Measurements from ENCODE around the gene FUOM. TPM values are rescaled to one million over a fixed set of nuclear protein-coding genes. Genes with fewer than 3 reads are reported as not detected.
"Not testable (repeated sequence)": the region's sequence is repeated elsewhere in the genome, so short reads cannot be mapped to it uniquely, and the experiment has no call there.

Gene FUOM
- total RNA-seq, 2 donors from 2014 or later = 13.1 to 26.1 TPM

DNA sequence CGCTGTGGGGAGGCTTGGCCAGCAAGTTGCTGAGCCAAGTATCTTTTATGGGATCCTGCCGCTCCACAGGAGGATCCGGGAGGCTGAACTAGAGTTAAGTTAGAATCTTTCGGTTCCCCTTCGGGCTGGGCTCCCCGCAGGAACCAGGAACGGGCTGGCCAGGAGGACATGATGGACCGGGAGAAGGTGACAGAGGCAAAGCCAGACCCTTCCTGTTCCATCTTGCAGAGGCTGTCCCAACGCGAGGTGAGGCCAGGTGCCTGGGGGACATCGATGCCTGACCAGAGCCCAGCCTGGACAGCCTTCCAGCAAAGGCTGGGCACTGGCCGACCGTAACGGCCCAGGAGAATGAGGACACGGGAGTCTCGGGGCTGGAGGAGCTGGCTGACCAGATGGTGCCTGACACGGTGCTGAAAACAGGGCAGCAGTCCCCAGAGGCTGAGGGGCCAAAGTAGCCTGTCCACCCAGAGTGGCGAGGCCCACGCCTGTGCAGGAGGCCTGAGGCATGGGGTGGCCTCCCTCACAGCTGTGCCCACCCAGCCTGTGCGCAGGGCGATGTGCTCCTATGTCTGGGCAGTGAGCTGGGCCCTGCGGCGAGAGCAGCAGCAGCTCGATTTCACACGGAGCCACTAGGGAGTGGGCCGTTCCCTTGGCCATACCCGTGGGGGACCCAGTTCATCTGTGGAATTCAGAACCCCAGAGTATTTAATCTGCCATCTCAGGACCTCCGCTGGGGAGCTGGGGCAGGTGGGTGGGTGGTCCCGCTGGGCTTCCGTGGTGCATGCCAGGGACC is 19.4 kb upstream of the FUOM start:
- no peaks in the 10 kb centered on the region for H3K36me3 ChIP-seq
- no peaks in the 10 kb centered on the region for H3K27me3 ChIP-seq (replicated peaks; ENCODE audit: insufficient read depth)
- H3K4me1 ChIP-seq (ENCODE audit: control insufficient read depth in 1 of 2, low read depth in 2 of 2) = peaks cover 15 to 34% of the 10 kb centered on the region in 2 donors
- ATAC-seq (ENCODE audit: insufficient number of reproducible peaks, low FRiP score, low read depth) (no peak), DNase-seq (ENCODE audit: low spot score) (no peak)
- no peak overlapping the region for H3K27ac ChIP-seq
- H3K4me3 ChIP-seq = peak overlapping the region; percentile 97
- H3K9me3 ChIP-seq = no peaks in the 10 kb centered on the region
- no peak for TF ChIP-seq CTCF (IDR thresholded peaks at IDR 0.05)

DNA sequence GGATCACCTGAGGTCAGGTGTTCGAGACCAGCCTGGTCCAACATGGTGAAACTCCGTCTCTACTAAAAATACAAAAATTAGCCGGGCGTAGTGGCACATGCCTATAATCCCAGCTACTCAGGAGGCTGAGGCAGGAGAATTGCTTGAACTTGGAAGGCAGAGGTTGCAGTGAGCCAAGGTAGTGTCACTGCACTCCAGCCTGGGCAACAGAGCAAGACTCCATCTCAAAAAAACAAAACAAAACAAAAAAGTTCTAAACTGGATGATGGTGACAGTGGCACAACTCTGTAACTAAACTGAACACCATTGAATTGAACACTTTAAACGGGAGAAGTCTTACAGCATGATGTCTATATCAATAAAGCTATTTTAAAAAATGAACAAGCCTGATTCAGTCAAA is 18.4 kb upstream of the FUOM start:
- not testable (repeated sequence) for ATAC-seq (ENCODE audit: insufficient number of reproducible peaks, low FRiP score, low read depth); DNase-seq (ENCODE audit: low spot score); H3K36me3 ChIP-seq; H3K27me3 ChIP-seq (replicated peaks; ENCODE audit: insufficient read depth); H3K4me3 ChIP-seq; H3K9me3 ChIP-seq; H3K27ac ChIP-seq
- peaks cover 16 to 38% of the 10 kb centered on the region in 2 donors for H3K4me1 ChIP-seq (ENCODE audit: control insufficient read depth in 1 of 2, low read depth in 2 of 2)

- DNase-seq (ENCODE audit: low spot score) = no peak
- ATAC-seq (ENCODE audit: insufficient number of reproducible peaks, low FRiP score, low read depth) = no peak
- Histone ChIP-seq H3K9me3 (no peaks in the 10 kb centered on the region), H3K4me1 (ENCODE audit: control insufficient read depth in 1 of 2, low read depth in 2 of 2) (peaks cover 16 to 33% of the 10 kb centered on the region in 2 donors), H3K4me3 (no peak overlapping the region), H3K27me3 (replicated peaks; ENCODE audit: insufficient read depth) (no peaks in the 10 kb centered on the region), H3K27ac (no peak overlapping the region), H3K36me3 (peaks cover 2% of the 10 kb centered on the region)
- TF ChIP-seq CTCF (IDR thresholded peaks at IDR 0.05) = no peak
These were observed 17.7 kb upstream of the FUOM start for GRCh38 chr10:133375357-133376115.

GRCh38 chr10:133373174-133374090 is 15.6 kb upstream of the FUOM start, which contains the start of gene ECHS1:
TSS of gene ECHS1 (minus strand) at chr10:133373354. CDS start at chr10:133373333, 21 bp downstream.
- Histone ChIP-seq H3K27ac (peak within 1 kb of the TSS; percentile 56 to 58), H3K4me1 (ENCODE audit: control insufficient read depth in 1 of 2, low read depth in 2 of 2) (peaks cover 12 to 22% of the 10 kb centered on the region in 2 donors), H3K9me3 (no peaks in the 10 kb centered on the region), H3K27me3 (replicated peaks; ENCODE audit: insufficient read depth) (no peaks in the 10 kb centered on the region), H3K36me3 (peaks cover 21% of the 10 kb centered on the region), H3K4me3 (peak within 1 kb of the TSS; percentile 86)
- ATAC-seq (ENCODE audit: insufficient number of reproducible peaks, low FRiP score, low read depth) (peak; percentile 91), DNase-seq (ENCODE audit: low spot score) (peak; percentile 81)
- TF ChIP-seq CTCF (IDR thresholded peaks at IDR 0.05) = no peak

DNA sequence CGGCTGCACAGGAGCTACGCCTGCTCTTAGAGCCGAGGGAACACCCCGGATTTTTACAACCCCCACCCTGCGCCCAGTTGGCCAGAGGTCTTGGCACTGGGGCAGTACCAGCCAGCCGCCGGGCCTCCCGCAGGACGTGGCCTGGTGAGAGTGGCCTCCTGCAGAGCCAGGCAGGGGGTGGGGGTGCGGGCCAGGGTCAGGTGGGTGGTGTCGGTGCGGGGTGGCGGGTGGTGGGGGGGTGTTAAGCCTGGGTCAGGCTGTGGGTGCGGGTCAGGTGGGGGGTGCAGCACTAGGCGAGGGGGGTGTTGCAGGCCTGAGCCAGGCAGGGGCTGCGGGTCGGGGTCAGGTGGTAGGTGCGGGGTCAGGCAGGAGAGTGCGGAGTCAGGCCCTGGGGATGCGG is 14.7 kb upstream of the FUOM start:
- Histone ChIP-seq H3K4me1 (ENCODE audit: control insufficient read depth in 1 of 2, low read depth in 2 of 2) (peaks cover 8 to 16% of the 10 kb centered on the region in 2 donors), H3K4me3 (peak overlapping the region; percentile 86), H3K9me3 (no peaks in the 10 kb centered on the region), H3K36me3 (peaks cover 25% of the 10 kb centered on the region), H3K27ac (no peak overlapping the region), H3K27me3 (replicated peaks; ENCODE audit: insufficient read depth) (no peaks in the 10 kb centered on the region)
- DNase-seq (ENCODE audit: low spot score) (no peak), ATAC-seq (ENCODE audit: insufficient number of reproducible peaks, low FRiP score, low read depth) (no peak)
- TF ChIP-seq CTCF (IDR thresholded peaks at IDR 0.05) = no peak

Data from thoracic aorta (tissue), 2 donors.